HEK293 (cell line): Measurements from ENCODE around the gene METAP1.

Experiments used
- FEZF1 ChIP-seq: fragments of 450-650 bp; formaldehyde crosslinking; IDR thresholded peaks from 2 replicates; pipeline ENCODE4 v1.5.1; 2016; ENCODE audit warnings: missing biosample characterization, missing genetic modification characterization
- PATZ1 ChIP-seq: fragments of 450-650 bp; formaldehyde crosslinking; IDR thresholded peaks from 2 replicates; pipeline ENCODE4 v1.5.1; 2016; ENCODE audit warnings: missing biosample characterization, missing genetic modification characterization
- PRDM2 ChIP-seq: fragments of 450-650 bp; formaldehyde crosslinking; IDR thresholded peaks from 2 replicates; pipeline ENCODE4 v1.5.1; 2016; ENCODE audit warnings: missing biosample characterization, missing genetic modification characterization, borderline replicate concordance
- TSHZ1 ChIP-seq: fragments of 450-650 bp; formaldehyde crosslinking; IDR thresholded peaks from 2 replicates; pipeline ENCODE4 v1.5.1; 2016; ENCODE audit warnings: missing biosample characterization, missing genetic modification characterization, borderline replicate concordance
- ZBTB1 ChIP-seq: fragments of 450-650 bp; formaldehyde crosslinking; IDR thresholded peaks from 2 replicates; pipeline ENCODE4 v1.5.1; 2016; ENCODE audit warnings: missing biosample characterization, missing genetic modification characterization
- ZBTB10 ChIP-seq: fragments of 450-650 bp; formaldehyde crosslinking; IDR thresholded peaks from 2 replicates; pipeline ENCODE4 v1.5.1; 2016; ENCODE audit warnings: missing biosample characterization, missing genetic modification characterization
- ZBTB49 ChIP-seq: fragments of 450-650 bp; formaldehyde crosslinking; IDR thresholded peaks from 2 replicates; pipeline ENCODE4 v1.5.1; 2016; ENCODE audit warnings: missing biosample characterization, missing genetic modification characterization, low read depth
- ZNF10 ChIP-seq: fragments of 450-650 bp; formaldehyde crosslinking; IDR thresholded peaks from 2 replicates; pipeline ENCODE4 v1.5.1; 2017; ENCODE audit warnings: missing biosample characterization, missing genetic modification characterization
- ZNF140 ChIP-seq: fragments of 450-650 bp; formaldehyde crosslinking; IDR thresholded peaks from 2 replicates; pipeline ENCODE4 v1.5.1; 2016; ENCODE audit warnings: missing biosample characterization, missing genetic modification characterization
- ZNF19 ChIP-seq: fragments of 450-650 bp; formaldehyde crosslinking; IDR thresholded peaks from 2 replicates; pipeline ENCODE4; 2016; ENCODE audit warnings: missing biosample characterization, missing genetic modification characterization, low read depth
- ZNF26 ChIP-seq: fragments of 450-650 bp; formaldehyde crosslinking; IDR thresholded peaks from 2 replicates; pipeline ENCODE4 v1.5.1; 2016; ENCODE audit warnings: missing biosample characterization, missing genetic modification characterization
- ZNF302 ChIP-seq: fragments of 450-650 bp; formaldehyde crosslinking; IDR thresholded peaks from 2 replicates; pipeline ENCODE4 v1.5.1; 2016; ENCODE audit warnings: missing biosample characterization, missing genetic modification characterization, low read depth
- ZNF335 ChIP-seq: fragments of 450-650 bp; formaldehyde crosslinking; conservative IDR thresholded peaks from 2 replicates; pipeline ENCODE4 v1.5.1; 2016; ENCODE audit warnings: missing biosample characterization, missing genetic modification characterization
- ZNF660 ChIP-seq: fragments of 450-650 bp; IDR thresholded peaks from 2 replicates; pipeline ENCODE4 v1.5.1; 2018; ENCODE audit warnings: missing biosample characterization, mild to moderate bottlenecking, missing genetic modification characterization
- ZNF707 ChIP-seq: fragments of 450-650 bp; formaldehyde crosslinking; IDR thresholded peaks from 2 replicates; pipeline ENCODE4 v1.5.1; 2016; ENCODE audit warnings: missing biosample characterization, missing genetic modification characterization
- ZNF837 ChIP-seq: fragments of 450-650 bp; formaldehyde crosslinking; IDR thresholded peaks from 2 replicates; pipeline ENCODE4 v1.5.1; 2016; ENCODE audit warnings: missing biosample characterization, missing genetic modification characterization
- ZSCAN5A ChIP-seq: fragments of 450-650 bp; formaldehyde crosslinking; IDR thresholded peaks from 2 replicates; pipeline ENCODE4 v1.5.1; 2016; ENCODE audit warnings: missing biosample characterization, missing genetic modification characterization
- ZXDB ChIP-seq: fragments of 450-650 bp; formaldehyde crosslinking; IDR thresholded peaks from 2 replicates; pipeline ENCODE4 v1.5.1; 2016; ENCODE audit warnings: missing biosample characterization, missing genetic modification characterization

Gene METAP1

GRCh38 chr4:98995183-98996055 is at the start of gene METAP1 (continued):
- TF ChIP-seq PATZ1 (tag by site-specific recombination) (peak; percentile 68), ZNF707 (tag by site-specific recombination) (no peak), ZNF302 (tag by site-specific recombination) (no peak), ZNF19 (tag by site-specific recombination) (no peak), PRDM2 (tag by site-specific recombination) (no peak), ZNF140 (tag by site-specific recombination) (no peak), TSHZ1 (no peak), ZXDB (tag by site-specific recombination) (peak; percentile 67), ZSCAN5A (tag by site-specific recombination) (no peak), ZBTB49 (tag by site-specific recombination) (no peak), FEZF1 (no peak), ZNF10 (tag by site-specific recombination) (no peak), ZNF26 (no peak), ZNF335 (tag by site-specific recombination) (peak; percentile 43), ZBTB10 (tag by site-specific recombination) (0 out of 2 replicates have a peak, but pooled peaks have one; percentile 14), ZNF660 (tag by site-specific recombination) (peak; percentile 58; the same call in 1 of the 2 replicates), ZBTB1 (tag by site-specific recombination) (peak; percentile 45; the same call in 1 of the 2 replicates), ZNF837 (no peak)
